Measurements from ENCODE around the gene UCP1.

GRCh38 chr4:140568507-140569306, at the start of gene UCP1:
- TF ChIP-seq CTCF (IDR thresholded peaks at IDR 0.05; ENCODE audit: insufficient read depth, low read depth, low read length) (peak; percentile 5), EZH2 (IDR thresholded peaks at IDR 0.05; ENCODE audit: insufficient read depth, low read length) (peak; percentile 95)

Measured in astrocyte (in vitro differentiated cells and primary cell).